DMS153 (cell line): ENCODE measurements around the gene CTNND2.
"Not testable (repeated sequence)": the region's sequence is repeated elsewhere in the genome, so short reads cannot be mapped to it uniquely, and the experiment has no call there.

Experiments
- DNase-seq: peaks from one replicate; lab custom pipeline; 2025; lab: John Stamatoyannopoulos, UW

Gene CTNND2

DNA sequence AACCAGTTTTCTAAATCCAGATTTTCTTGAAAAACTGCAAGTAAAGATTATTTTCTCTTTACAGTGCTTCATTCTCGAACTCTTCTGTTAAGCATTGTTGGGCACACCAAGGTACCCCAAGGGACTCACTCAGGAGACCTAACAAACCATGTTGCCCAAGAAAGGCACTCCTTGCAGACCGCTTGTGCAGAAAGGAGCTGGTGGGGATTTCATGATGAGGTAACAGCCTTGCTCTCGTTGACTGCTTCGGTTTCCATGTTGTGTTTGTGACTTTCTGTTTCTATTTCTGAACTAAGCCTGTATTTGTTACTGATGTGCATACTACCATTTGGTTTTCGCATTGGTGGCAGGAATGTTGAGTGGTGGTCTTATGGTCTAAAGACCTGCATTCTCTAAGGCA, 876.6 kb downstream of the CTNND2 start:
- DNase-seq = no peak

- no peak for DNase-seq
Measured at GRCh38 chr5:11026543-11026942, 877.7 kb downstream of the CTNND2 start.

- no peak for DNase-seq
Measured at GRCh38 chr5:11023945-11024344, 880.3 kb downstream of the CTNND2 start.

DNA sequence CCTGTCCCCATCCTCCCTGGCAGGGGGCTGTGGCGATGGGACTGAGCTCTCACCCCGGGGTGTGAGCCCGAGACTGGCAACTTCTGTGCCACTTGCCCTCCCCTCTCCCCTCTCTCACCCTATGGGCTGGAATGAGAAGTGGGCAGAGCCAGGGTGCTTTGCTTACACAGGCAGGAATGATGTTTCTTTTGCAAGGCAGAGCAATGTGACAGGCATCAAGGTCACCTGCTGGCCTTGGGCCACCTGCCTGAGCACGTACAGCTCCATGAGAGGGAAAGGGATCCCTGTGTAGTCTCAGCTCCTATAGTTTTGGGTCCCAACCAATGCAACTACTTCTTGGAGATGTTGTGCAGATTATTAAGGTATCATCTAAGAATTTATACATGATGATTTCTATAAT, 890.5 kb downstream of the CTNND2 start:
- DNase-seq = no peak

GRCh38 chr5:11012295-11012694, 892.0 kb downstream of the CTNND2 start:
- no peak for DNase-seq

GRCh38 chr5:11010429-11011210, 893.6 kb downstream of the CTNND2 start:
- no peak for DNase-seq

GRCh38 chr5:11009576-11009975, 894.7 kb downstream of the CTNND2 start:
- DNase-seq = no peak

DNA sequence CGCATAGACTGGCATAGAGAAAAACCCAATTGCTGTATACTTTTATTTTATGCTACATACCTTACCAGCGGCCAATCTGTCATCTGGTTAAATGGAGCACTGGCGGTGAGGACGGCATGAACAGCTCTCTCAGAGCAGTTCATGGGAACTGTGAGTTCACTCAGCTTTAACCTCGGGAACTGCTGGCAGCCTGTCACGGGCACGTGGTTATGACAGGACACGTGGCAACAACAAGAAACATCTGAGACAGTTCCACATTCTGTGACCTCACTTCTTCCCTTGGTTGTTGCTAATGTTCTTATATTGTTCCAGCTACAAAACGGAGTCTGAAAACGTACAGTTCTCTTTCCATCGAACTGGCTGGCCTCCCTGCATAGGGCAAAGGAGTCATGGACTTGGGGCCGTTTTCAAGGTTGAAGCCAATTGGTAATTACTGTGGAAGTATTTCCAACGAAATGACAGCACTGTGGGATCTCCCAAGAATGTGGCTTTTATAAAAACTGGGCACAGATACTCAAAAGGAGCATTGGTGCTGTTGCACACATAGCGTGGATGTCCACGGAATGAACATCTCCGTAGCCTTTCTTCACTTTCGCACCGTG, 896.9 kb downstream of the CTNND2 start:
- no peak for DNase-seq

- not testable (repeated sequence) for DNase-seq
Measured at GRCh38 chr5:11004523-11004922, 899.7 kb downstream of the CTNND2 start.

DNA sequence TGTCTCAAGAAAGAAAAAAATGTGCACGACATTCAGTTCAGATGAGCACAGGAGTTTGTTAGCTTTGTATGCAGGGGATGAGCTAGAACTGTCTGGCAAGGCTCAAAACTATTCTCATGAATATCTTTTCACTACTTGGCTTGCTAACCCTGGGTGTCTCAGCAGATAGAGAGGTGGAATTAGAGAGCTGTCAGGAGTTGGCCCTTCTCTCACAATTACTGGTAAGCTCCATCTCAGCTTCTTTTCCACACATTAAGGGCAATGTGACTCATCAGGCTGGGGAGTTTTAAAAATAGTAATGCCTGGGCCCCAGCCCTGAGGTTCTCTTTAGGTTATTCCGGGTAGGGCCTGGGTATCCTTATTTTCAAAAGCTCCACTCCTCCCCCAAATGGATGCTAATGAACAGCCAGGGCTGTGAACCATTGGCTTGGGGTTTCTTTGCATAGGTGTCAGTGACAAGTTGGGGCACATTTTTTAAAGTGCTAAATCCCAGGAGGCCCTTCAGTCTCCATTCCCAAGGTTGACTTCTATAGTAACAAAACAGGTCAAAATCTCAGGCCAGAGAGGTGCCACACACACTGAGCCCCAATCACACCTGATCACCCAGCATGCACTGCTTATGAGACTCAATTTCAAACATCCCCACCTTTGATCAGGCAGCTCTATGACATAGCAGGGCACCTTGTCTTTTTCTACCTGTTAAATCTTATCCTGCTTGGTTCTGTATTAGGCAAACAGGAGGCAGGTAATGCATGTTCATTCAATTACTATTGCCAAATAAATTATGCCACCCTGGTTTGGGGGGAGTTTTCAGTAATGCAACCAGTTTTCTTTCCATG, 903.5 kb downstream of the CTNND2 start:
- no peak for DNase-seq

DNA sequence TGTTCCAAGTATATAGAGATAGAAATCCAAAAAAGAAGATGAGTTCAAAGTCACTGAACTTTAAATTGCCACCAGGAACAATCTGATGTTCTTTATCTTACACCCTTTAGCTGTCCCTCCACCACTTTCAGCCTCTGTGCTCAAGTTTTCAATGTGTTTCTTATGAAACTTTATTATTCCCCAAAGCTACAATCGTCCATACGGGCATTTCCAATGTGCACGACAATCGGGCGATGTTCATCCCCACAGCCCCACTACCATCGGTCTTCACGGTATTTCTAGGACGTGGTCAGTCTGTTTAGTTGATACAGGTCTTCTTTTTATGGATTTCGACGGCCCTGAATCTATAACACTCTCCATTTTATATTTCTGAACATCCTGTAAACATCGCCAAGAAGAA, 904.5 kb downstream of the CTNND2 start:
- DNase-seq = no peak

DNA sequence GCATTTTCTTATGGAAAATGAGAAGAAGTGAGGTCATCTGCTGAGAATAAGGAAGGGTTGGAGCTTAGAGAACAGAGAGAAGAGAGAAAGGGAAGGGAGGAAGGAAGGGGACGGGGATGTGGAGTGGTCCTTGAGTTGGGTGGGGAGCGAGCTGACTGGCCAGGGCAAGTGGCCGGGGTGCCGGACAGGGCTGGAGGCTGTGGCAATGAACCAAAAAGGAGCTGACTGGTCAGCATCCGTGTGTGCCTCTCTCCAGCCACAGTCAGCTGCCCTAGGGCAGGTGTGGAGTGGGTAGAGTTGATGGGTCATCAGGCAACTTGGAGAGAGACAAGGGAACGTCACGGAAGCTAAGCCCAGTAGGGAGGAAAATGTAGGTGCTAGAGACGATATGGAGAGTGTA, 908.4 kb downstream of the CTNND2 start:
- no peak for DNase-seq

DNA sequence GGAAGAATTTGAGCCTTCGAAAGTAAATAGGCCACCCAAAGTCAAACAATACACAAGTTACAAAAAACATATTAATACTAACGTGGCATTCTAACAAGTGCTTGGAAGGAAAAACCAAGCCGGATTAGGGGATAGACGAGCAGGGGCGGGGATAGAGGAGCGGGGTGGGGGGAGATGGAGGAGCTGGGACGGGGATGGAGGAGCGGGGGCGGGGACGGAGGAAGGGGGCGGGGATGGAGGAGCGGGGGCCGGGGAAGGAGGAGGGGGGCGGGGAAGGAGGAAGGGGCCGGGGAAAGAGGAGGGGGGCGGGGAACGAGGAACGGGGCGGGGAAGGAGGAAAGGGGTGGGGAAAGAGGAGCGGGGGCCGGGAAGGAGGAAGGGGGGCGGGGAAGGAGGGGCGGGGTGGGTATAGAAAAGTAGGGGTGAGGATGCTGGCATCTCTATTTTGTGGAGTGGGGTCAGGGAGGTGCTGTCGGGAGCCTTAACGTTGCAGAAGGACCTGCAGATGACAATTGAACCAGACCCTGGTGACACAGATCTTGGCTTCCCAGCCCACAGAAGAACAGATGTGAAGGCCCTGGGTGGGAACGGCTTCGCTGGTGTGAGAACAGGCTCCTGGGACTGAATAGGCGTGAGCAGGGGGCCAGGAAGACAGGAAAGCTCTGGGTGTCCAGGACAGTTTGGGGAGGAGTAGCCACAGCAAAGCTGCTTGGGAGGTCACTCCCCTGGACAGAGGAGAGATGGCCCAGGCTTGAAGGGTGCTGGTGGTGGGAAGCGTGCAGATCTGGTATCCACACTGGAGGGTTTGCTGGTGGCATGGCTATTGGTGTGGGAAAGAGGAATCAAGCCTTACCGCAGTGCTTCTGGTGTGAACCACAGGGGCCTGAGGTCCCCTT, 909.9 kb downstream of the CTNND2 start:
- DNase-seq = no peak

- DNase-seq = no peak
Measured at GRCh38 chr5:10990634-10991033, 913.6 kb downstream of the CTNND2 start.

DNA sequence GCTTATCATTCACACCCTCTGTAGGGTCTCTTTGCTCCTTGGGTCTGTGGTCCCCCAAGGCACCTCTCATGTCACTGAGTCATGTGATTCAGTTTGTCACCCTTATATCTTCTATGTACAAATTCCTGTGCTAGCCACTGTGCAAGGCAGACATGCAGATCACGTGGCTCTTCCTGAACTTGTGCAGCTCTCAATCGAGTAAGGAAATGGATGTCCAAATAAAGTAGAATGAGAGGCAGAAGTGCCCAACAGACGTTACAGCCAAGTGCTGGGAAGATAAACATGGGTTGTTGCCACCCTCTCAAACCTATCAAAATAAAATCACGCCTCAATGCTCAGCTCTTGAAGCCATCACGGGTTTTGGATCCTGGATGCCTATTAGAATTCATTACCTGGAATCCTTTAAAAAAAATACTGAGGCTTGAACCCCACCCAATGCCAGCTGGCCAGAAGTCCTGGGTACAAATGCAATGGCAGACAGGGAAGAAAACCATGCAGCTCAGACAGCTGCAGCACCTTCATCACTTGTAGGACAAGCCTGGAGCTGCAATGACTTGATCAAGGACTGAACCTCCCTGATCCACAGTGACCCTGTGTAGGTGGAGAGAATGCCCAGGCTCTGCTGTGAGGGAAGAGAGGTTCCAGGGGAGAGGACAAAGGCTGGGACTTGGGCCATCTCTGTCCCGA, 914.5 kb downstream of the CTNND2 start:
- DNase-seq = no peak

GRCh38 chr5:10988622-10989021, 915.6 kb downstream of the CTNND2 start:
- DNase-seq = no peak

DNA sequence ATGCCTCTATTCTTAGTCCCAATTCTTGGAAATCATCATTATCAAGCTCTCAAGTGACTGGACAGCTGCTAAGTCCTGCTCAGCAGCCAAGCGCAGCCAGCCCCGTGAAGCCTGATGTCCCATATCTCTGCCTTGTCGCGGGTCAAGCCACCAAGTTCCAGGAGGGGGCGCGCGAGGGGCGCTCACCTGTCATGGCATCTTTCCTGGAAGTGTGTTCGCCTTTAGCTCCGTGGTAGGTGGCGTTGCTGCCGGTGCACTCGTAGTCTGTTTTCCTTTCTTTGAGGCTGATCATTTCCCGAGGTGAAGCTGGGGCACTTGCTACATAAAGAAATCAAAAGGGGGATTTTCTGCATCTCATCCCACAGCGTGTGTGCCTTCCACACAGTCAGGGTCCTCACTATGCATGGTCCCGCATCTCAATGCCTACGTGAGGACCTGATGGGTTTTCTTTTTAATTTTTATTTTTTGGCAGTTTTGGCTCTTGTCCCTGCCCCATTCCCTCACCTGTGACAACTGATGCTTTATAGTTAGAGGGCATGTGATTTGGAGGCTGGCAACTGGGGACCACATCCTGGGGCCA, 916.2 kb downstream of the CTNND2 start:
- peak; percentile 32 for DNase-seq

DNA sequence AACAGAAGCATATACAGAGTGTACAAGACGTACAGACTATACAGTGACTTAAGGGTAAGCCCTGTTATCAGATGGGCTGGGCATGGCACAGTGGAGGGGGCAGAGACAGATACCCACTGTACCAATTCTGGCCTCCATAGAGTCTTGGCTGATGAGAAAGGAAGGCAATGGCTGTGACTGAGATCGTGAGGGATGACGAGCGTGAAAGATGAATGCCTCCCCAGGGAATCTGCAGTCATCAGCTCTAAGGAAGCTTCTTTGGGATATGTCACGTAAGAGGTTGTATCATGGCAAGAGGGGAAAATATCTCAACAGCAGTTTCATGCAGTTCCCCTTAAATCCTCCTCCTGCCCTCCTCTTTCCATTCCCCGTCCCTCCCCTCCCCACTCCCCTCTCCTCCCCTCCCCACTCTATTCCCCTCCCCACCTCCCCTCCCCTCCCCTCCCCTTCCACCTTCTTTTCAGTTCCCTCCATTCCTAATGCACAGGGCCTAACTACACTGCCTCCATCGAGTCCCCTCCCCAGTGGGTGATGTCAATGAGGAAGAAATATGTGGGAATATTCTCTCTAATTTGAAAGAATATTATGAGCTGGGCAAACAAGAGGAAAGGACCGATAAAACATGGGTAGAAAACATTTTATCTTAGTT, 916.8 kb downstream of the CTNND2 start:
- no peak for DNase-seq

DNA sequence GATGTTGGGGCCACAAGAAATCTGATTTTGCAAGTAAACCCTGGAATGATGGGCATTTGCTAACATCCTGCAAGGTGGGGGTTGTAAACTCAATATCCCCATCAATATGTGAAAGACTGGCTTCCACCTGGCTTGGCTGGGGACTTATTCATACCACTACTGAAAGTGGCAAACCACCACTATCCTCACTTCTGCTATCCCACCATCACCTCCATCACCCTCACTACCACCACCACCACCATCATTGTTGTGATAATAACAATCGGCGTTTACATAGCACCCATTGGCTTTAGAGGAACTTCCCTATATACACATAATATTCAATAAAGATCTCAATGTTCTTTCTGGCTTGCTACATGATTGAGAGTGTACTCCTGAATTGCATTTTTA, 918.5 kb downstream of the CTNND2 start:
- DNase-seq = no peak

DNA sequence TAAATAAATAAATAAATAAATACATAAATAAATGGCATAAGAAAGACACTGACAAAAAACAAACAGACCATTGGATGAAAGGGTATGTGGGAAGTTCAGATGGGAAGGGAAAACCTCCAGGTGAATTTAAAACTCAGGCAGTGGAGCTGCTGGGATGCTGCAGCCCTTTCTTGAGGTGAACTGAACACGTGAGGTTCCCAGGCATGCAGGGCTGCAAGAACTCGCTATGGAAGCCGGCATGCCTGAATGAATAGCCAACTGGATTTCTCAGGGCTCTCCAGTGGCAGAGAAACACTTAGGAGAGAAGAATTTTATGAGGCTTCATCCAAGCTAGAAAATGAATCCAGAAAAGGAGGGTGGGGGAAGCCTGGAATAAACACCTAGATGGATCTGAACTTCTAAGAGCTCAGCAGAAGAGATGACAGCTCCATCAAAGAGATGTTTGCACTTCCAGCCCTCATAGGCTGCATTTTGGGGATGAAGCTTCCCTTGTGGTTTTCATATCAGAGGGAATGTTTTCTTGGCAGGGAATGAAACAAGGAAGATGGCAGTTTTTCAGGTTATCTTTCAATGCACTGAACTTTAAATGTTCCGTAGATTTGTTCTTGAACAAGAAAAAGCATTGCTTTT, 919.0 kb downstream of the CTNND2 start:
- DNase-seq = no peak
